A673 (cell line): ENCODE results near the gene ABTB1. TPM values are rescaled to one million over a fixed set of nuclear protein-coding genes. Genes with fewer than 3 reads are reported as not detected.

Source experiments
- BruUV-seq: library from RNA; stranded (reverse); fragments of 400-500 nt; replicated peaks from 2 replicates; lab custom pipeline; 2021; lab: Mats Ljungman, UMichigan
- CTCF ChIA-PET: fragments of 300-600 bp; sonication (Branson Sonifier 250); formaldehyde crosslinking; loops from one replicate; lab custom pipeline; 2022; ENCODE audit warnings: antibody characterized with exemption; lab: Charles Lee
- POLR2A ChIA-PET: fragments of 300-600 bp; sonication (Branson Sonifier 250); formaldehyde crosslinking; loops from one replicate; lab custom pipeline; 2022; ENCODE audit warnings: antibody characterized with exemption; ENCODE audit not compliant: low non-redundant PET; lab: Charles Lee
- DNase-seq: peaks from one replicate; pipeline ENCODE4 v3.0.0-alpha.2; 2015; ENCODE audit warnings: low spot score
- H3K27ac ChIP-seq: fragments of 200-600 bp; sonication (generic); 2 replicates; pipeline ENCODE4 v1.5.1; 2016; ENCODE audit warnings: mixed run types, low read depth, mild to moderate bottlenecking, mixed read lengths, antibody characterized with exemption, low read length; ENCODE audit not compliant: poor library complexity, severe bottlenecking
- H3K27me3 ChIP-seq: fragments of 200-600 bp; sonication (generic); replicated peaks from 2 replicates; pipeline ENCODE4 v1.6.1; 2017; ENCODE audit warnings: mixed run types, low read depth, mild to moderate bottlenecking, mixed read lengths, antibody characterized with exemption, low read length; ENCODE audit not compliant: insufficient read depth, poor library complexity
- H3K36me3 ChIP-seq: fragments of 200-600 bp; sonication (generic); 2 replicates; pipeline ENCODE4 v1.6.1; 2016; ENCODE audit warnings: mixed run types, mild to moderate bottlenecking, mixed read lengths, antibody characterized with exemption, low read length; ENCODE audit not compliant: insufficient read depth, poor library complexity, severe bottlenecking
- H3K4me1 ChIP-seq: fragments of 200-600 bp; sonication (generic); 2 replicates; pipeline ENCODE4 v1.6.1; 2017; ENCODE audit warnings: mixed run types, mild to moderate bottlenecking, mixed read lengths, antibody characterized with exemption, low read length; ENCODE audit not compliant: insufficient read depth, poor library complexity, severe bottlenecking
- H3K4me3 ChIP-seq: fragments of 200-600 bp; sonication (generic); 2 replicates; pipeline ENCODE4 v1.5.1; 2016; ENCODE audit warnings: low read depth, mixed run types, mild to moderate bottlenecking, mixed read lengths, low read length; ENCODE audit not compliant: poor library complexity, severe bottlenecking
- H3K9me3 ChIP-seq: fragments of 200-600 bp; sonication (generic); 2 replicates; pipeline ENCODE4 v1.6.1; 2016; ENCODE audit warnings: mixed run types, low read depth, mild to moderate bottlenecking, mixed read lengths, antibody characterized with exemption, low read length; ENCODE audit not compliant: poor library complexity, severe bottlenecking
- EZH2 ChIP-seq: fragments of 200-600 bp; sonication (generic); IDR thresholded peaks from 2 replicates; pipeline ENCODE4 v1.6.1; 2017; ENCODE audit warnings: borderline replicate concordance, low read depth, mild to moderate bottlenecking, mixed read lengths, antibody characterized with exemption, low read length; ENCODE audit not compliant: poor library complexity, severe bottlenecking
- intact Hi-C: fragments of 100-400 bp; cut with micrococcal nuclease; formaldehyde crosslinking; loops from one replicate; pipeline ENCODE4 v1.10.0; 2022; ENCODE audit not compliant: unreplicated experiment
- total RNA-seq: library from RNA; stranded (reverse); gene quantifications from 2 replicates; pipeline ENCODE4 v1.2.3, GENCODE V29; 2021
- TF ChIP-seq, protein P1 (sequence below): fragments of 300-800, 200-600 bp; sonication (generic); conservative IDR thresholded peaks from 2 replicates; pipeline ENCODE4 v1.5.1; 2017; ENCODE audit warnings: low read depth, mild to moderate bottlenecking, antibody characterized with exemption, low read length, moderate library complexity, mixed read lengths

The ABTB1 gene
- total RNA-seq, 1 experiment from 2014 or later: 2.6 TPM

DNA sequence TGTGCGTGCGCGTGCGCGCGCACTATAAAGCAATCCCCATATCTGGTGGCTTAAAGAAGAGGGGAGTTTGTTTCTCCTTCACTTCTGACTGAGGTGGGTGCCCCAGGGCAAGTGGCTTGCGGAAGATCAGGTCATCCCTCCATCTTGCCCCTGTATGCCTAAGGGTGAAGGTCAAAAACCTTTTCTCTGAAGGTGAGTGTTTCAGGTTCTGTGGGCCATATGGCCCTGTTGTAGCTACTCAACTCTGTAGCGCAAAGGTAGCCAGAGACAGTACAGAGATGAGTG lies 5.5 kb downstream of the ABTB1 start:
- ChIA-PET CTCF (no interaction called here), POLR2A (no interaction called here)
- Histone ChIP-seq H3K4me3 (no peak overlapping the region), H3K9me3 (no peaks in the 10 kb centered on the region), H3K27ac (no peak overlapping the region), H3K4me1 (no peaks in the 10 kb centered on the region), H3K36me3 (no peaks in the 10 kb centered on the region), H3K27me3 (no peaks in the 10 kb centered on the region)
- intact Hi-C loops: no loop called here
- BruUV-seq: no TSS peak
- no peak for TF ChIP-seq EZH2
- TF ChIP-seq, protein P1, sequence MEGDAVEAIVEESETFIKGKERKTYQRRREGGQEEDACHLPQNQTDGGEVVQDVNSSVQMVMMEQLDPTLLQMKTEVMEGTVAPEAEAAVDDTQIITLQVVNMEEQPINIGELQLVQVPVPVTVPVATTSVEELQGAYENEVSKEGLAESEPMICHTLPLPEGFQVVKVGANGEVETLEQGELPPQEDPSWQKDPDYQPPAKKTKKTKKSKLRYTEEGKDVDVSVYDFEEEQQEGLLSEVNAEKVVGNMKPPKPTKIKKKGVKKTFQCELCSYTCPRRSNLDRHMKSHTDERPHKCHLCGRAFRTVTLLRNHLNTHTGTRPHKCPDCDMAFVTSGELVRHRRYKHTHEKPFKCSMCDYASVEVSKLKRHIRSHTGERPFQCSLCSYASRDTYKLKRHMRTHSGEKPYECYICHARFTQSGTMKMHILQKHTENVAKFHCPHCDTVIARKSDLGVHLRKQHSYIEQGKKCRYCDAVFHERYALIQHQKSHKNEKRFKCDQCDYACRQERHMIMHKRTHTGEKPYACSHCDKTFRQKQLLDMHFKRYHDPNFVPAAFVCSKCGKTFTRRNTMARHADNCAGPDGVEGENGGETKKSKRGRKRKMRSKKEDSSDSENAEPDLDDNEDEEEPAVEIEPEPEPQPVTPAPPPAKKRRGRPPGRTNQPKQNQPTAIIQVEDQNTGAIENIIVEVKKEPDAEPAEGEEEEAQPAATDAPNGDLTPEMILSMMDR: no peak
- DNase-seq: no peak

- BruUV-seq: no TSS peak
- intact Hi-C loops: no loop called here
- TF ChIP-seq, protein P1: no peak
- TF ChIP-seq EZH2: no peak
- Histone ChIP-seq H3K9me3 (no peaks in the 10 kb centered on the region), H3K36me3 (no peaks in the 10 kb centered on the region), H3K4me1 (no peaks in the 10 kb centered on the region), H3K4me3 (no peak overlapping the region), H3K27me3 (no peaks in the 10 kb centered on the region), H3K27ac (no peak overlapping the region)
- DNase-seq: no peak
- ChIA-PET CTCF (no interaction called here), POLR2A (no interaction called here)
These were observed 6.1 kb downstream of the ABTB1 start for GRCh38 chr3:127678611-127679533.

- POLR2A ChIA-PET: interaction anchor here (0.6 kb wide), 1 partner anchor 9 kb away, joined by 4 read pairs; no protein-coding TSS in a partner anchor
- CTCF ChIA-PET: no interaction called here
- H3K27me3 ChIP-seq: no peaks in the 10 kb centered on the region
- no peak for DNase-seq
- BruUV-seq: no TSS peak
- H3K4me1 ChIP-seq: no peaks in the 10 kb centered on the region
- no peak overlapping the region for H3K4me3 ChIP-seq
- intact Hi-C loops: no loop called here
- no peaks in the 10 kb centered on the region for H3K36me3 ChIP-seq
- no peak overlapping the region for H3K27ac ChIP-seq
- no peak for TF ChIP-seq EZH2
- TF ChIP-seq, protein P1: no peak
- no peaks in the 10 kb centered on the region for H3K9me3 ChIP-seq
These were observed 6.9 kb downstream of the ABTB1 start for GRCh38 chr3:127679534-127680145.
